Nephron progenitor cell (in vitro differentiated cells): ENCODE results near the gene GPC3.

Experiments
- DNase-seq: peaks from one replicate; pipeline ENCODE4 v3.0.0; 2021
- H3K27ac Mint-ChIP-seq: 2 replicates; pipeline ENCODE4 v1.8.0; 2021; ENCODE audit warnings: mild to moderate bottlenecking, moderate library complexity, mixed read lengths
- H3K27me3 Mint-ChIP-seq: 2 replicates; pipeline ENCODE4 v1.8.0; 2021; ENCODE audit warnings: mild to moderate bottlenecking, low read depth, mixed read lengths; ENCODE audit not compliant: poor library complexity
- H3K36me3 Mint-ChIP-seq: 2 replicates; pipeline ENCODE4 v1.8.0; 2021; ENCODE audit warnings: low read depth, mixed read lengths
- H3K4me1 Mint-ChIP-seq: 2 replicates; pipeline ENCODE4 v1.8.0; 2021; ENCODE audit warnings: mixed read lengths
- H3K4me3 Mint-ChIP-seq: 2 replicates; pipeline ENCODE4 v1.8.0; 2021; ENCODE audit warnings: mild to moderate bottlenecking, moderate library complexity, mixed read lengths
- H3K9me3 Mint-ChIP-seq: 2 replicates; pipeline ENCODE4 v1.8.0; 2021; ENCODE audit warnings: mild to moderate bottlenecking, moderate library complexity, mixed read lengths
- CTCF ChIP-seq: fragments of 200-600 bp; sonication (generic); IDR thresholded peaks from 2 replicates; pipeline ENCODE4 v1.5.0; 2021; ENCODE audit warnings: antibody characterized with exemption

Gene GPC3

GRCh38 chrX:133590703-133591505 is 394.5 kb downstream of the GPC3 start:
- no peak for TF ChIP-seq CTCF
- Mint-ChIP-seq H3K27me3 (no peaks in the 10 kb centered on the region), H3K4me1 (no peaks in the 10 kb centered on the region), H3K4me3 (no peak overlapping the region), H3K36me3 (peaks cover 45% of the 10 kb centered on the region), H3K27ac (no peak overlapping the region), H3K9me3 (no peaks in the 10 kb centered on the region)
- DNase-seq: no peak

- no peak for DNase-seq
- no peak overlapping the region for H3K4me3 Mint-ChIP-seq
- H3K27ac Mint-ChIP-seq: no peak overlapping the region
- no peaks in the 10 kb centered on the region for H3K27me3 Mint-ChIP-seq
- no peaks in the 10 kb centered on the region for H3K4me1 Mint-ChIP-seq
- H3K9me3 Mint-ChIP-seq: no peaks in the 10 kb centered on the region
- no peak for TF ChIP-seq CTCF
- H3K36me3 Mint-ChIP-seq: peaks cover 26% of the 10 kb centered on the region
Measured at GRCh38 chrX:133588827-133589226, 396.6 kb downstream of the GPC3 start.

DNA sequence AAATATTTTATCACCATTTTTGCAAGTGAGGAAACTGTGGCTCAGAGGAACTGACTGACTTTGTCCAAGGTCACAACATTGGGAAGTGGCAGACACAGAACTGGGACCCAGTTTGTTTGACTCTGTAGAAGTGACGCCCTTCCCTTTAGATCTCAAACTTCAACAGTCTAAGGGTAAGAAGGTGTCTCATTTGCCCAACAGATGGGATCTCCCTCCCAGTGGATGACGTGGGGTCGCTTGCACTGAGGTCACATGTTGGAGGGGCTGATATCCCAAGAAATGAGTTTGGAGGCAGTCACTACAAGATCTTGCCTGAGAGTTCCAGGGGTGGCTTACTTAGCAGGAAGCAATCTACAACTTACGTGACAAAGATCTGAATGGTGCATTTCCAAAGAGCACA is 397.6 kb downstream of the GPC3 start:
- Mint-ChIP-seq H3K27me3 (no peaks in the 10 kb centered on the region), H3K4me1 (peaks cover under 1% of the 10 kb centered on the region), H3K4me3 (no peak overlapping the region), H3K36me3 (peaks cover 19% of the 10 kb centered on the region), H3K27ac (no peak overlapping the region), H3K9me3 (no peaks in the 10 kb centered on the region)
- TF ChIP-seq CTCF: no peak
- DNase-seq: no peak

GRCh38 chrX:133587071-133587470 is 398.3 kb downstream of the GPC3 start:
- Mint-ChIP-seq H3K27me3 (no peaks in the 10 kb centered on the region), H3K36me3 (peaks cover 15% of the 10 kb centered on the region), H3K9me3 (no peaks in the 10 kb centered on the region), H3K4me1 (peaks cover 6% of the 10 kb centered on the region), H3K27ac (no peak overlapping the region), H3K4me3 (no peak overlapping the region)
- no peak for TF ChIP-seq CTCF
- no peak for DNase-seq

GRCh38 chrX:133586443-133586842 is 399.0 kb downstream of the GPC3 start:
- Mint-ChIP-seq H3K4me1 (peaks cover 6% of the 10 kb centered on the region), H3K36me3 (peaks cover 15% of the 10 kb centered on the region), H3K9me3 (no peaks in the 10 kb centered on the region), H3K27me3 (no peaks in the 10 kb centered on the region), H3K27ac (no peak overlapping the region), H3K4me3 (no peak overlapping the region)
- TF ChIP-seq CTCF: no peak
- no peak for DNase-seq

DNA sequence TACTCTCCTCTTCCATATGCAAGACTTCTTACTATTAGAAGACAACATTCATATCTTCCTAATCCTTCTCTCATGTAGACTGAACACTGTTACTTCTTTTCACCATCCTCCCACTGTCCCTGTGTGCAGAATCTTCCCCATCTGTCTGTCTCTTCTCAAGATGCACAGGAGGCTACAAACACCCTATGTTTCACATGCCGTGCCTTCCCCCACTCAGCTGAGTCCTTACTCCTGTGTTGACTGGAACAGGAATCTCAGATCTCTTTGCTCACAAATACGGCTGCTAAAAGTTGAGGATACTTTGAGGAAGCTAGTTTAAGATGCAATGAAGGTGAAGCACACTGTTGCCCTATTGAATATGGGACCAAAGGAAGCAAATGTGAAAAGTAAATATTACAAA is 401.6 kb downstream of the GPC3 start:
- peaks cover 21% of the 10 kb centered on the region for H3K4me1 Mint-ChIP-seq

More for the DNA sequence above, 401.6 kb downstream of the GPC3 start:
- Mint-ChIP-seq H3K4me3 (no peak overlapping the region), H3K9me3 (no peaks in the 10 kb centered on the region), H3K36me3 (peaks cover 5% of the 10 kb centered on the region), H3K27ac (no peak overlapping the region), H3K27me3 (no peaks in the 10 kb centered on the region)
- no peak for DNase-seq
- TF ChIP-seq CTCF: no peak
